T47D (cell line): ENCODE measurements around the gene PLAC8L1.
A peak's percentile ranks its signal among the peaks of the same experiment; 100 is the strongest.

Experiments
- DNase-seq, 2 experiments: peaks; one replicate each; pipeline versions ENCODE4 v3.0.0 to v3.0.0-alpha.2; 2011 to 2012; ENCODE audit warnings: low read depth in 1 of 2, low spot score in 1 of 2
- JUND ChIP-seq: IDR thresholded peaks from 2 replicates; pipeline ENCODE4 v1.6.1; 2012; ENCODE audit warnings: low read depth
- in situ Hi-C: cut with HindIII; loops from 2 replicates; pipeline ENCODE4 v1.10.0; 2016; ENCODE audit warnings: low sequenced_read_pairs, low pct_unique_long_range_greater_than_20kb

Gene PLAC8L1

DNA sequence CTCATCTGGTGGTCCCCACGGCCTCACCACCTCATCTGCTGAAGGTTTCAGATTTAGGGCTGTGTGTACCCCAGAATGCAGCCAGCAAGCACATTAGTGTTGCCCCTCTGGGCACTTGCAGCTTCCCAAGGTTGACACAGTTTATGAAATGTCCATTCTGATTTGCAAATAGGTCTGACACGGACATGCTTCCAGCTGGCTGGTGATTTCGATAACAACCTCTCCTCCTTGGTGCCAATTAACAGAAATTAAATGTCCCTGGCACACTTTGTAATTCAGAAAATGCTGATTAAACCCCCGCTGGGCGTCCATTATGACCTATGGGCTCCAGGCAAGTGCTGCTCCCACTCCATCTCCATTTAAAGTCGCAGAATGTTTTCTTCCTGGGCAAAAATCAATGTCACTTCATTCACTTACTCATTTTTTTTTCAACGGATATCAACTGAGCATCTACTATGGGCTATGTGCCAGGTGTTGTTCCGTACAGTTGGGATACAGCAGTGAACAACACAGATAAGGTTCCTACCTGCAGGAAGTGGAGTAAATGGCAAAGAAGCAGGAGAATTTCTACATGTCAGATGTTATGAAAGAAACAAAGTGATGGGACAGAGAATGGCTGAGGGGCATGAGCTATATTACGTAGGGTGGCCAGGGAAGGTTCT is 32.0 kb downstream of the PLAC8L1 start:
- in situ Hi-C loops = no loop called here
- TF ChIP-seq JUND = no peak
- no peak for DNase-seq

DNA sequence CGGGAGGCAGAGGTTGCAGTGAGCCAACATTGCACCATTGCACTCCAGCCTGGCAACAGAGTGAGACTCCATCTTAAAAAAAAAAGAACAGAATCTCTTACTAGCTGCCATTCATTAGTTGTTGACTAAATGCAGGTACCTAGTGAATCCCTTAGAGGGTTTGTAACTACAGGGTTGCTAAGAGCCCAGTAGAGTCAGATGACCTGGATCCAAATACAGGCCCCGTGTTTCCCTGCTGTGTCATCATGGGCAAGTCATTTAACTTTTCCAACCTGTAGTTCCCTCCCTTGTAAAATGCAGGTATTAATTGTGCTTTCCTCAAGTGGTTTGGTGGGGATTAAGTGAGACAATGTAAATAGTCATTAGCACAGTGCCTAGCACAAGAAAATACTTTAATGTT is 32.8 kb downstream of the PLAC8L1 start:
- in situ Hi-C loops = no loop called here
- no peak for DNase-seq
- no peak for TF ChIP-seq JUND

GRCh38 chr5:146071171-146071570 is 34.2 kb downstream of the PLAC8L1 start:
- no peak for TF ChIP-seq JUND
- DNase-seq = no peak
- in situ Hi-C loops = no loop called here

- no peak for TF ChIP-seq JUND
- in situ Hi-C loops = no loop called here
- no peak for DNase-seq
Observed at GRCh38 chr5:146070746-146071145, 34.6 kb downstream of the PLAC8L1 start.

DNA sequence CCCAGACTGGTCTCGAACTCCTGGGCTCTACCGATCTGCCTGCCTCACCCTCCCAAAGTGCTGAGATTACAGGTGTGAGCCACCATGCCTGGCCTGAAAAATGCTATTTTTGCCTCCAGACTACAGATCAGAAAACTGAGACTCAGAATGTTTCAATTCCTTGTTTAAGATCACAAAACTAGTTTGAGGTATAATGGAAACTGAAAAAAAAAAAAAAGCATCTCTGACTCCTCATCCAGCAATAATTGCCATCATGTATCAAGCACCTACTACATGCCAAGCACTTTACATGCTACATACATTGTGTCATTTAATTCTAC is 35.6 kb downstream of the PLAC8L1 start:
- TF ChIP-seq JUND = no peak
- in situ Hi-C loops = no loop called here
- no peak for DNase-seq

DNA sequence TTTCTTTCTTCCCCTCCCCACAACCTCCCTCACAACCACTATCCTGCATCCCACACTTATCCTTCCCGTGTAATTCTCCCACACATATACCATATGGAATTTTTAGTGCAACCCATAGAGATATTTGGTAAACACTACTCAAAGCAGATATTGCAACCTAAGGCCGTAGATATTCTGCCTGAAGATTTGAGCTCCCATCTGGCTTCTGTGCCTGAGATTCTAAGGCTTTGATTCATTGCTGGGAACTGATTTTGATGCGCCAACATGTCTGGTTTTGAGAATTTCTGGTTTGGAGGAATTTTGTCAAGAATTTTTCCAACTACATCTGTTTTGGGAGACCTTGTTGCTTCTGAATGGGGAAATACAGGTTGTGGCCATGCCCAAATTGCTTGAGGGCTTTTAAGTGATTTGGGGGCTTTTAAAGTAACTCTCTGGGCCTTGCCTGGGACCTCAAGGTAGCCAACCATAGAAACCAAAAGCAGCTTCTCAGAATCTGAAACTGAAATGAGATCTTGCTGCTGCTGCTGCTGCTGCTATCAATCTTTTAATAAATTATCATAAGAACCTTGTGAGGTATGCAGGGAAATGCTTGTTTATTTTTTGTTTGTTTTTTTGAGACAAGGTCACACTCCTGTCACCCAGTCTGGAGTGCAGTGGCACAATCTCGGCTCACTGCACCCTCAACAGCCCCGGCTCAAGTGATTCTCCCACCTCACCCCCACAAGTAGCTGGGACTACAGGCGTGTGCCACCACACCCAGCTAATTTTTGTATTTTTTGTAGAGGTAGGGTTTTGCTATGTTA is 36.2 kb downstream of the PLAC8L1 start:
- in situ Hi-C loops = no loop called here
- DNase-seq = no peak
- no peak for TF ChIP-seq JUND

DNA sequence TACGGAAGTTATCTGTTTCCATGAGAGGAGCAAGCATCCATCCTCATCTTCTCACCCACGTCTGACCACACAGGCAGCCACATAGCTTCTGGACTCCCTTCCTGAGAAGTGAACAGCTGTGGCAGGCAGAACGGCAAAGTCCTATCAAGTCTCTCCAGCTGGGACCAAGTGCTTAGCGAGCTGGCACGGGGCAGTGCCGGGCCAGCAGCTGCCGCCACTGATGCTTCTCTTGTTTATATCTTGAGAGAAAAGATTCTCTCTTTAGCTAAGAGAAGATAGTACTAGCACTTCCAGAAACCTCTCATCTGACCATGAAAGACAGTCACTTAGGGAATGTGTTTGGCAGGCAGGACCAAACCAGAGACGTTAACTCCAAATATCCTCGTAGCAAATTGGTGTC is 37.2 kb downstream of the PLAC8L1 start:
- no peak for DNase-seq
- in situ Hi-C loops = no loop called here
- TF ChIP-seq JUND = no peak

GRCh38 chr5:146066968-146067367 is 38.4 kb downstream of the PLAC8L1 start:
- in situ Hi-C loops = no loop called here
- TF ChIP-seq JUND = no peak
- no peak for DNase-seq

DNA sequence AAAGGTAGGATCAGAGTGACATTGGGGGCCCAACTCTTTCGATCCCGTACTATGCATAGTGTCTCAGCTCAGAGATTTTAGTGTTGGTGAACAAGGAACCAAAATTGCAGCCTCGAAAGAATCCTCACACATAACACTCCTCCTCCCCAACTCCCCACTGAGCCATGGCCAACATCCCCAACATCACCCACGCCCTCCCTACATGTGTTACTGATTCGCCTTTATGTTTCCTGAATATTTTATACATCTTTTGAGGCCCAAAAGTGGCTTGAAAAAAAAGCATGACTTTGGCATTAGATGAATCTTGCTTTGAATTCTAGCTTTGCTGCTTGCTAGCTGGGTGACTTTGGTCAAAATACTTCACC is 45.2 kb downstream of the PLAC8L1 start:
- in situ Hi-C loops = no loop called here
- no peak for TF ChIP-seq JUND

DNA sequence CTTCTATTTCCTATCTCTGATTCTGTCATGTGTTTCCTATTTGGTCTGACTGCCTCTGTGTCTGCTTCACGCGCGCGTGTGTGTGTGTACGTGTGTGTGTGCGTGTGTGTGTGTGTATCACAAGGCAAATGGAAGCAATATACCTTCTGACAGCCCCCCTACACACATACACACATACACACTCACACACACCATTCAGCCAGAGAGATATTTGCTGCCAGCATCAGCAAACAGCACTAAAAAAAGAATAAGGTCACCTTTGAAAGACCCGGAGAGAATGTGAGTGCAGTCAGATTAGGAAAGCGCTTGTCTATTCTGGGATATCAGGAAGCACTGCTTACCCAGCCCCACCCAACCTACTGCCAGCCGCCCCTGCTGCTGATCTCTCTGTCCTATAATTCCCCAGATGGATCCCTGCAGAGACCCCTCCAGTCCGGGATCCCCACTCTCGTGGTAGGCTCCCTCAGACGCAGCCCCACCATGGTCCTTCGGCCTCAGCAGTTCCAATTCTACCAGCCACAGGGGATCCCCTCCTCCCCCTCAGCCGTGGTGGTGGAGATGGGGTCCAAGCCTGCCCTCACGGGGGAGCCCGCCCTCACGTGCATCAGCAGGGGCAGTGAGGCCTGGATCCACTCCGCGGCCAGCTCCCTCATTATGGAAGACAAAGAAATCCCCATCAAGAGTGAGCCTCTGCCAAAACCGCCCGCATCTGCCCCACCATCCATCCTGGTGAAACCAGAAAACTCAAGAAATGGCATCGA is 45.7 kb downstream of the PLAC8L1 start:
- in situ Hi-C loops = no loop called here

More for the DNA sequence above, 45.2 kb downstream of the PLAC8L1 start:
- no peak for DNase-seq

GRCh38 chr5:146055432-146055831 is 49.9 kb downstream of the PLAC8L1 start:
- in situ Hi-C loops = no loop called here
- no peak for TF ChIP-seq JUND
- DNase-seq = no peak

More for the DNA sequence above, 45.7 kb downstream of the PLAC8L1 start:
- DNase-seq = no peak
- no peak for TF ChIP-seq JUND

- in situ Hi-C loops = no loop called here
- no peak for TF ChIP-seq JUND
- peak in 1 of 2 experiments; percentile 42 for DNase-seq
Observed at GRCh38 chr5:146052780-146053179, 52.6 kb downstream of the PLAC8L1 start.

DNA sequence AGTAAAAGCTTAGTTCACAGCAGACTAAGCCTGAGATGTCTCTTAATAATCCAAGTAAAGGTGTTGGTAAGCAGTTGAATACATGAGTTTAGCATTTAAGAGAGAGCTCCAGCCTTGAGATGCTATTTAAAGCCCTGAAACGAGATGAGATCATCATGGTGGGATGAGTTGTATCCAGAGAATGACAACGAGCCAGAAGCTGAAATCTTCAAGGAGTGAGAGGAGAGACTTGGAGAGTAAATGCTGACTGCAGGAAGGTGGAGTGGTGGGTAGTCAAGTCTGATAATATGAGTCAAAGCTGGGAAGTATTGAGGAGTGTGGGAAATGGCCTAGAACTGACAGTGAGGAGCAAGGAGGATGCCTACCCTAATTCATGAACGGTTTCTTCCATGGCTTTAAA is 53.7 kb downstream of the PLAC8L1 start:
- DNase-seq = no peak
- no peak for TF ChIP-seq JUND
- in situ Hi-C loops = no loop called here

DNA sequence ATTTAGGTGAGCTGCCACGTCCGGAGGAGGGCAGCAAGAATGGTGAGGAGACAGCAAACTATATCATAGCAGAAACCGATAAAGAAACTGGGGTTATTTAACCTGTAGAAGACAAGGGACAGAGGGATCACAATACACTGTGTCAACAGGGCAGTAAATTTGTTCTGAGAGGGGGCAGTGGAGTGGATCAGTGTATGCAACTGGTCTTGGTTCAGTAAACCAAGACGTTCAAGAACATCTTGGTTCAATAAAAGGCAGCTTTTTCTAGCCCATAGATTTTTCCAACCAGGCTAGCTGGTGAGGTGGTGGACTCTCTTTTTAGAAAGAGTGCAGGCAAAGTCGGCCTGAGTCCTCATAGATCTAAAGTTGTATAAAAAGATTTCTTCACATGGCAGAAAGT is 55.3 kb downstream of the PLAC8L1 start:
- TF ChIP-seq JUND = no peak

More for the DNA sequence above, 55.3 kb downstream of the PLAC8L1 start:
- in situ Hi-C loops = no loop called here
- DNase-seq = no peak
